NB4 (cell line): Measurements from ENCODE around the gene TEKT5.

Source experiments
- POLR2A ChIP-seq: IDR thresholded peaks from 2 replicates; pipeline ENCODE4 v1.6.1; 2011; ENCODE audit warnings: mild to moderate bottlenecking; ENCODE audit not compliant: insufficient read length; ENCODE audit errors: extremely low read depth
- TF ChIP-seq, protein P1 (sequence below): IDR thresholded peaks from one replicate; pipeline ENCODE4 v1.5.1; 2012; ENCODE audit warnings: low read depth, low read length

DNA sequence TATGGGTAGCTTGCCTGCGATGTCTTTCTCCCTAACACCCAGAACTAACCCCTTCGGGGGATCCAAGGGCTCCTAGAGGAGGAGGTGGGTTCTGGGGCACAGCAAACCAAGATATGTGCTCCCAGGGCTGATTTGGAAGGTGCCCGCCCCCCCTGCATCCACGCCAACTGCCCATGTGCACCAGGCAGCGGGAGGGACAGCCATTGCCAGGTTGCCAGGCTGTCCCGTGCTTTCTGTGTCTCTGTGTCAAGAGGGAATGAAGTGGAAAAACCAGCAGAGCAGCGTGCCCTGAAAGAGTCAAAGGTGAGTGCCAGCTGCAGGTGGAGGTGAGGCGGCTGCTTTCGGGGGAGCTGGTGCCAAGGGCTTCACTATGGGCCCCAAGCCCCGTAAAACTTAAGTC lies 6.4 kb downstream of the TEKT5 start:
- TF ChIP-seq, protein P1, sequence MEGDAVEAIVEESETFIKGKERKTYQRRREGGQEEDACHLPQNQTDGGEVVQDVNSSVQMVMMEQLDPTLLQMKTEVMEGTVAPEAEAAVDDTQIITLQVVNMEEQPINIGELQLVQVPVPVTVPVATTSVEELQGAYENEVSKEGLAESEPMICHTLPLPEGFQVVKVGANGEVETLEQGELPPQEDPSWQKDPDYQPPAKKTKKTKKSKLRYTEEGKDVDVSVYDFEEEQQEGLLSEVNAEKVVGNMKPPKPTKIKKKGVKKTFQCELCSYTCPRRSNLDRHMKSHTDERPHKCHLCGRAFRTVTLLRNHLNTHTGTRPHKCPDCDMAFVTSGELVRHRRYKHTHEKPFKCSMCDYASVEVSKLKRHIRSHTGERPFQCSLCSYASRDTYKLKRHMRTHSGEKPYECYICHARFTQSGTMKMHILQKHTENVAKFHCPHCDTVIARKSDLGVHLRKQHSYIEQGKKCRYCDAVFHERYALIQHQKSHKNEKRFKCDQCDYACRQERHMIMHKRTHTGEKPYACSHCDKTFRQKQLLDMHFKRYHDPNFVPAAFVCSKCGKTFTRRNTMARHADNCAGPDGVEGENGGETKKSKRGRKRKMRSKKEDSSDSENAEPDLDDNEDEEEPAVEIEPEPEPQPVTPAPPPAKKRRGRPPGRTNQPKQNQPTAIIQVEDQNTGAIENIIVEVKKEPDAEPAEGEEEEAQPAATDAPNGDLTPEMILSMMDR = no peak
- no peak for TF ChIP-seq POLR2A
